Suprapubic skin (tissue), 4 donors: ENCODE data around the gene C10orf62. TPM values are rescaled to one million over a fixed set of nuclear protein-coding genes. Genes with fewer than 3 reads are reported as not detected.

Experiments
- DNase-seq, 2 donors: peaks; one replicate each; pipeline ENCODE4 v3.0.0-alpha.2; 2019; ENCODE audit warnings: low spot score in 2 of 2
- H3K27ac ChIP-seq: fragments of 200-600 bp; sonication (generic); one replicate; pipeline ENCODE4 v1.5.1; 2019
- H3K27me3 ChIP-seq: fragments of 200-600 bp; sonication (generic); one replicate; pipeline ENCODE4 v1.5.1; 2019
- H3K36me3 ChIP-seq: fragments of 200-600 bp; sonication (generic); one replicate; pipeline ENCODE4 v1.5.1; 2019
- H3K4me1 ChIP-seq: fragments of 200-600 bp; sonication (generic); one replicate; pipeline ENCODE4 v1.5.1; 2019
- H3K4me3 ChIP-seq: fragments of 200-600 bp; sonication (generic); one replicate; pipeline ENCODE4 v1.5.1; 2019; ENCODE audit warnings: mild to moderate bottlenecking
- H3K9me3 ChIP-seq: fragments of 200-600 bp; sonication (generic); one replicate; pipeline ENCODE4 v1.5.1; 2019
- CTCF ChIP-seq, 2 donors: fragments of 200-600 bp in 1 of 2; fragments of 450-650 bp in 1 of 2; sonication (generic) in 1 of 2; IDR thresholded peaks; one replicate each; pipeline ENCODE4 v1.5.1; 2016 to 2019; ENCODE audit warnings: antibody characterized with exemption in 2 of 2, mild to moderate bottlenecking in 1 of 2, moderate library complexity in 1 of 2
- EP300 ChIP-seq: sonication (generic); formaldehyde crosslinking; IDR thresholded peaks from one replicate; pipeline ENCODE4 v1.6.1; 2017; ENCODE audit warnings: antibody characterized with exemption
- POLR2A ChIP-seq, 2 donors: fragments of 450-650 bp; IDR thresholded peaks; one replicate each; pipeline ENCODE4 v1.6.1; 2017; ENCODE audit warnings: antibody characterized with exemption in 2 of 2, mild to moderate bottlenecking in 2 of 2, moderate library complexity in 2 of 2
- POLR2AphosphoS5 ChIP-seq, 3 donors: sonication (generic); formaldehyde crosslinking; IDR thresholded peaks; one replicate each; pipeline ENCODE4 v1.6.1; 2017; ENCODE audit warnings: antibody characterized with exemption in 3 of 3
- WGBS: methylation state at CpG from one replicate; pipeline ENCODE4 v1.1.5; 2018; 5-methylcytosine and 5-hydroxymethylcytosine counted together
- total RNA-seq, 4 donors: library from RNA; depleted of rRNA; stranded (reverse); fragments of >200 nt; gene quantifications; one replicate each; pipeline ENCODE4 v1.1.0, GENCODE V29; 2016

The C10orf62 gene
- total RNA-seq, 4 donors from 2014 or later = not detected

GRCh38 chr10:97563337-97563736 lies 26.2 kb upstream of the C10orf62 start:
- TF ChIP-seq POLR2A (IDR thresholded peaks at IDR 0.05) = no peak
- Histone ChIP-seq H3K9me3 (no peaks in the 10 kb centered on the region), H3K27me3 (no peaks in the 10 kb centered on the region), H3K4me1 (no peaks in the 10 kb centered on the region), H3K27ac (no peak overlapping the region), H3K4me3 (no peak overlapping the region), H3K36me3 (peaks cover 3% of the 10 kb centered on the region)
- WGBS = 96% methylated on average over 4 of the region's 4 CpGs
- no peak for DNase-seq

DNA sequence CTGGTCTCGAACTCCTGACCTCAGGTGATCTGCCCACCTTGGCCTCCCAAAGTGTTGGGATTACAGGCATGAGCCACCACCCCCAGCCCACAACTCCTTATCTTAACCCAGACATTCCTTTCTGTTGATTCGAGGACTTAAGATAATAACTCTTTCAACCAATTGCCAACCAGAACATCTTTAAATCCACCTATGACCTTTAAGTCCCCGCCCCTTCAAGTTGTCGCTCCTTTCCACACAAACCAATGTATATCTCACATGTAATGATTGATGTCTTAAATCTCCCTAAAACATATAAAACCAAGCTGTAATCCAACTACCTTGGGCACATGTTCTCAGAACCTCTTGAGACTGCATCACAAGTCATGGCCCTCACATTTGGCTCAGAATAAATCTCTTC lies 24.7 kb upstream of the C10orf62 start:
- 95% methylated on average over 4 of the region's 4 CpGs for WGBS
- peaks cover 15% of the 10 kb centered on the region for H3K36me3 ChIP-seq
- peaks cover under 1% of the 10 kb centered on the region for H3K4me1 ChIP-seq
- no peaks in the 10 kb centered on the region for H3K27me3 ChIP-seq
- no peak overlapping the region for H3K27ac ChIP-seq
- H3K9me3 ChIP-seq = no peaks in the 10 kb centered on the region
- H3K4me3 ChIP-seq = no peak overlapping the region
- DNase-seq = no peak
- TF ChIP-seq CTCF (IDR thresholded peaks at IDR 0.05) (no peak), POLR2AphosphoS5 (IDR thresholded peaks at IDR 0.05) (no peak), POLR2A (IDR thresholded peaks at IDR 0.05) (no peak), EP300 (no peak)

DNA sequence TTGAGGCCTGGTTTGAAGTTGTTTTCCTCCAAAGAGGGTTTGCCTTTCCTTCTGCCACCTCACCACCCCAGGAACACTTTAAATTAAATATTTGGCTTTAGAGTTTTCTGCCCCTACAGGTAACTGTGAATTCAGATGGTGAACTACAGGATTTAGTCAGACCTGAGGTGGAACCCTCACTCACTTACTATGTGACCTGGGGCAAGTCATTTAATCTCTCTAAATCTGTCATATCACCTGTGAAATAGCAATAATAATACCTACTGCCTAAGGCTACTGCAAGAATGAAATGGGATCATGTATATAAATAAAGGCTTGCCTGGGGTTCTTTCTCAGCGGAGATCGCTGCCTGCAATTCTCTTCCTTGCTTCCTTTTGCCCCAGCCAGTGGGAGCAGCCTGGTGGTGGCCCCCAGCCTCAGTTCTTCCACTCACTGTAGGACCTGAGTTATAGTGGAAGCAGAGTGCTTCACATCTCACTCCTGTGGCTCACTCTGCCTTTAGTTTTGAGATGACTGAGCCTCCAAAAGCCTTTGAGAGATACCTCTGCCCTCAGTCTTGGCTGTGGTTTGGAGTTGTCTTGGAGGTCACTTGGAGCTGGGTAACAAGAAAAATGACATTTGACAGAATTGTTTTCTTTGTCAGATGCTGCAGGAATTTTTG lies 23.1 kb upstream of the C10orf62 start:
- no peak for DNase-seq
- no peaks in the 10 kb centered on the region for H3K9me3 ChIP-seq
- H3K36me3 ChIP-seq = peaks cover 25% of the 10 kb centered on the region
- peaks cover 18% of the 10 kb centered on the region for H3K4me1 ChIP-seq
- TF ChIP-seq POLR2A (IDR thresholded peaks at IDR 0.05) = no peak
- no peak for TF ChIP-seq EP300
- TF ChIP-seq POLR2AphosphoS5 (IDR thresholded peaks at IDR 0.05) = no peak
- TF ChIP-seq CTCF (IDR thresholded peaks at IDR 0.05) = no peak
- H3K27ac ChIP-seq = no peak overlapping the region
- no peaks in the 10 kb centered on the region for H3K27me3 ChIP-seq
- H3K4me3 ChIP-seq = no peak overlapping the region
- WGBS = 67% methylated on average over 2 of the region's 2 CpGs

DNA sequence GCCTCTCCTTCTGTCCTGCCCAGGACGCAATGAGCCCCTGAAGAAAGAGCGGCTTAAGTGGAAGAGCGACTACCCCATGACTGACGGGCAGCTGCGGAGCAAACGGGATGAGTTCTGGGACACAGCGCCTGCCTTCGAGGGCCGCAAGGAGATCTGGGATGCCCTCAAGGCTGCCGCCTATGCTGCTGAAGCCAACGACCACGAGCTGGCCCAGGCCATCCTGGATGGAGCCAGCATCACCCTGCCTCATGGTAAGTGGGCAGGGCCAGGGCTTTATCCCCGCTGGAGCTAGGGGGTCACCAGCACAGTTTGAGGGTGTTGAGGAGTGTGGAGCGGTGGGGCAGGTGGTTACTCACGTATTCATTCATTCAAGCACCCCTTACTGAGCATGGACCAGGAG lies 21.6 kb upstream of the C10orf62 start:
- Histone ChIP-seq H3K36me3 (peaks cover 25% of the 10 kb centered on the region), H3K4me3 (no peak overlapping the region), H3K27ac (no peak overlapping the region), H3K4me1 (peaks cover 32% of the 10 kb centered on the region), H3K9me3 (no peaks in the 10 kb centered on the region), H3K27me3 (no peaks in the 10 kb centered on the region)
- no peak for DNase-seq
- TF ChIP-seq POLR2AphosphoS5 (IDR thresholded peaks at IDR 0.05) = no peak
- no peak for TF ChIP-seq CTCF (IDR thresholded peaks at IDR 0.05)
- no peak for TF ChIP-seq EP300
- no peak for TF ChIP-seq POLR2A (IDR thresholded peaks at IDR 0.05)
- WGBS = 89% methylated on average over 12 of the region's 15 CpGs

GRCh38 chr10:97570146-97570788 lies 19.3 kb upstream of the C10orf62 start:
- Histone ChIP-seq H3K27ac (peak overlapping the region; percentile 86), H3K36me3 (peaks cover 25% of the 10 kb centered on the region), H3K27me3 (no peaks in the 10 kb centered on the region), H3K4me3 (no peak overlapping the region), H3K4me1 (peaks cover 48% of the 10 kb centered on the region), H3K9me3 (no peaks in the 10 kb centered on the region)
- WGBS = 69% methylated on average over 11 of the region's 33 CpGs
- DNase-seq = no peak
- TF ChIP-seq EP300 = no peak
- TF ChIP-seq POLR2AphosphoS5 (IDR thresholded peaks at IDR 0.05) = no peak
- TF ChIP-seq CTCF (IDR thresholded peaks at IDR 0.05) = no peak
- TF ChIP-seq POLR2A (IDR thresholded peaks at IDR 0.05) = no peak
